Measurements from ENCODE around the gene TRMT61A. TPM values are rescaled to one million over a fixed set of nuclear protein-coding genes. Genes with fewer than 3 reads are reported as not detected.

Gene TRMT61A
- total RNA-seq, 1 experiment from 2014 or later, result 15.5 TPM

DNA sequence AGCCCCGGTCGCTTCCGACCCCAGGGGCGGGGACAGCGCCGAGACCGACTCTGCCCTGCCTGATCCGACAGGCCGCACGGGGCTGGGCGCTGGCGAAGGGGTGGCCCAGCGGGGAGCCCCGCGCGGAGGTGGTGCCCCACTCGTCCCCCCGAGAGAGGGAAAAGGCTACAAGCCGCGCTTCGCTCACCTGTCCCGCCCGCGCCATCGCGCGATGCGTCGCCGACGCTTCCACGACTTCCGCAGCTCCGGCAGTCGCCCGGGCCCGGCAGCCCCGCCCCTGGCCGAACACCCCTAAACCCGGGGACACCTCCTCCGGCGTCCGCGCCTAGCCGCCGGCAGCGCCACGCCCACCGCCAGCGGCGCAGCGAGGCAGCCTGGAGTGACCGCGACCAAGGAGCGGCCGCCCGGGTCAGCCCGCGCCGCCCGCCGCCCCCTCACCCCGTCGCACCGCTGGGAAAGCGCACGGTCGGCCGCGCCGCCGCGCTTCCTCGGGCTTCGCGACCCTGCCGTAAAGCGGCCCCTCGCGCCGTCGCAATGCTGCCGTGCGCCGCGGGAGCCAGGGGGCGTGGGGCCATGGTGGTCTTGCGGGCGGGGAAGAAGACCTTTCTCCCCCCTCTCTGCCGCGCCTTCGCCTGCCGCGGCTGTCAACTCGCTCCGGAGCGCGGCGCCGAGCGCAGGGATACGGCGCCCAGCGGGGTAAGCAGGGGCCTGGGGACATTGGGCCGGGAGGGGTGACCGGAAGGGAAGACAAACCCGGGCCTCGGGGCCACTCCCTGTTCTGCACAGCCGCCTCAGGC, 33.6 kb downstream of the TRMT61A start, which contains the start of the genes BAG5 and COA8 (continued):
- TF ChIP-seq, protein P1, sequence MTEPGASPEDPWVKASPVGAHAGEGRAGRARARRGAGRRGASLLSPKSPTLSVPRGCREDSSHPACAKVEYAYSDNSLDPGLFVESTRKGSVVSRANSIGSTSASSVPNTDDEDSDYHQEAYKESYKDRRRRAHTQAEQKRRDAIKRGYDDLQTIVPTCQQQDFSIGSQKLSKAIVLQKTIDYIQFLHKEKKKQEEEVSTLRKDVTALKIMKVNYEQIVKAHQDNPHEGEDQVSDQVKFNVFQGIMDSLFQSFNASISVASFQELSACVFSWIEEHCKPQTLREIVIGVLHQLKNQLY (CRISPR knock-in tag; IDR thresholded peaks at IDR 0.05), result no peak
- TF ChIP-seq, protein P2, sequence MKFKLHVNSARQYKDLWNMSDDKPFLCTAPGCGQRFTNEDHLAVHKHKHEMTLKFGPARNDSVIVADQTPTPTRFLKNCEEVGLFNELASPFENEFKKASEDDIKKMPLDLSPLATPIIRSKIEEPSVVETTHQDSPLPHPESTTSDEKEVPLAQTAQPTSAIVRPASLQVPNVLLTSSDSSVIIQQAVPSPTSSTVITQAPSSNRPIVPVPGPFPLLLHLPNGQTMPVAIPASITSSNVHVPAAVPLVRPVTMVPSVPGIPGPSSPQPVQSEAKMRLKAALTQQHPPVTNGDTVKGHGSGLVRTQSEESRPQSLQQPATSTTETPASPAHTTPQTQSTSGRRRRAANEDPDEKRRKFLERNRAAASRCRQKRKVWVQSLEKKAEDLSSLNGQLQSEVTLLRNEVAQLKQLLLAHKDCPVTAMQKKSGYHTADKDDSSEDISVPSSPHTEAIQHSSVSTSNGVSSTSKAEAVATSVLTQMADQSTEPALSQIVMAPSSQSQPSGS (CRISPR knock-in tag; IDR thresholded peaks at IDR 0.05; ENCODE audit: borderline replicate concordance, low read depth), result no peak
- TF ChIP-seq, protein P3, sequence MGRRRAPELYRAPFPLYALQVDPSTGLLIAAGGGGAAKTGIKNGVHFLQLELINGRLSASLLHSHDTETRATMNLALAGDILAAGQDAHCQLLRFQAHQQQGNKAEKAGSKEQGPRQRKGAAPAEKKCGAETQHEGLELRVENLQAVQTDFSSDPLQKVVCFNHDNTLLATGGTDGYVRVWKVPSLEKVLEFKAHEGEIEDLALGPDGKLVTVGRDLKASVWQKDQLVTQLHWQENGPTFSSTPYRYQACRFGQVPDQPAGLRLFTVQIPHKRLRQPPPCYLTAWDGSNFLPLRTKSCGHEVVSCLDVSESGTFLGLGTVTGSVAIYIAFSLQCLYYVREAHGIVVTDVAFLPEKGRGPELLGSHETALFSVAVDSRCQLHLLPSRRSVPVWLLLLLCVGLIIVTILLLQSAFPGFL (CRISPR knock-in tag; IDR thresholded peaks at IDR 0.05; ENCODE audit: borderline replicate concordance), result no peak
- TF ChIP-seq, protein P4, sequence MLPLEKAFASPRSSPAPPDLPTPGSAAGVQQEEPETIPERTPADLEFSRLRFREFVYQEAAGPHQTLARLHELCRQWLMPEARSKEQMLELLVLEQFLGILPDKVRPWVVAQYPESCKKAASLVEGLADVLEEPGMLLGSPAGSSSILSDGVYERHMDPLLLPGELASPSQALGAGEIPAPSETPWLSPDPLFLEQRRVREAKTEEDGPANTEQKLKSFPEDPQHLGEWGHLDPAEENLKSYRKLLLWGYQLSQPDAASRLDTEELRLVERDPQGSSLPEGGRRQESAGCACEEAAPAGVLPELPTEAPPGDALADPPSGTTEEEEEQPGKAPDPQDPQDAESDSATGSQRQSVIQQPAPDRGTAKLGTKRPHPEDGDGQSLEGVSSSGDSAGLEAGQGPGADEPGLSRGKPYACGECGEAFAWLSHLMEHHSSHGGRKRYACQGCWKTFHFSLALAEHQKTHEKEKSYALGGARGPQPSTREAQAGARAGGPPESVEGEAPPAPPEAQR (CRISPR knock-in tag; IDR thresholded peaks at IDR 0.05), result no peak
- TF ChIP-seq NR2C2 (CRISPR knock-in tag; IDR thresholded peaks at IDR 0.05), result no peak
- TF ChIP-seq SOX15 (CRISPR knock-in tag; IDR thresholded peaks at IDR 0.05), result no peak
- TF ChIP-seq, protein P5, sequence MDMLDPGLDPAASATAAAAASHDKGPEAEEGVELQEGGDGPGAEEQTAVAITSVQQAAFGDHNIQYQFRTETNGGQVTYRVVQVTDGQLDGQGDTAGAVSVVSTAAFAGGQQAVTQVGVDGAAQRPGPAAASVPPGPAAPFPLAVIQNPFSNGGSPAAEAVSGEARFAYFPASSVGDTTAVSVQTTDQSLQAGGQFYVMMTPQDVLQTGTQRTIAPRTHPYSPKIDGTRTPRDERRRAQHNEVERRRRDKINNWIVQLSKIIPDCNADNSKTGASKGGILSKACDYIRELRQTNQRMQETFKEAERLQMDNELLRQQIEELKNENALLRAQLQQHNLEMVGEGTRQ (CRISPR knock-in tag; IDR thresholded peaks at IDR 0.05), result no peak
- TF ChIP-seq ETV6 (CRISPR knock-in tag; IDR thresholded peaks at IDR 0.05), result no peak
- TF ChIP-seq KAT7 (CRISPR knock-in tag; IDR thresholded peaks at IDR 0.05; ENCODE audit: borderline replicate concordance), result no peak; the same call in 1 of the 2 replicates
- TF ChIP-seq ZNF138 (CRISPR knock-in tag; conservative IDR thresholded peaks at IDR 0.05), result 0 out of 2 replicates have a peak, but pooled peaks have one; percentile 38
- TF ChIP-seq, protein P6, sequence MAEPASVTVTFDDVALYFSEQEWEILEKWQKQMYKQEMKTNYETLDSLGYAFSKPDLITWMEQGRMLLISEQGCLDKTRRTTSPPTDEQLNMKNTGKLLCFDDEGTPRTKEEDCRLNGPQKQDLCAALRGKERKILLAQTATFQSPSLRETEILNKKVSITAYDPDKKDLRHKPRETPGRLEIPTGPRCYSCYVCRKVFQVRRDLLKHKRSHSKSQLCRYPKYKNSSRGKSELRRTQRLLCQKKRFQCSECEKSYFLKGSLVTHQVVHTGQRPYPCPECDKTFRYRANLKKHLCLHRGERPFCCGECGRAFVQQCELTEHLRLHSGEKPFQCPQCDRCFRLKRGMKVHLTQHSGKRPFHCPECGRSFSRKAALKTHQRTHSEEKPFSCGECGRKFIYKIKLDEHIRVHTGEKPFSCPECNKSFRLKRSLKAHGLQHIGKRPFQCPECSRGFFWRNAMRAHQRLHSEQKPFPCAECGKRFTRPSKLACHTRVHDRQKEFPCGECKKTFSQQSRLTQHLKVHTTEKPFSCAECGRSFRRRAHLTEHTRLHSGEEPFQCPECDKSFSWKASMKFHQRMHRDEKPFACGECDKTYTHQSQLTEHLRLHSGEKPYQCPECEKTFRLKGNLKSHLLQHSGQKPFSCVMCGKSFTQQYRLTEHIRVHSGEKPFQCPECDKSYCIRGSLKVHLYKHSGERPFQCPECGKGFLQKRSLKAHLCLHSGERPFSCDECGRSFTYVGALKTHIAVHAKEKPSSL (CRISPR knock-in tag; conservative IDR thresholded peaks at IDR 0.05), result no peak
- TF ChIP-seq GTF2I (CRISPR knock-in tag; conservative IDR thresholded peaks at IDR 0.05), result no peak
- TF ChIP-seq TEAD1 (CRISPR knock-in tag; IDR thresholded peaks at IDR 0.05), result no peak
- TF ChIP-seq, protein P7, sequence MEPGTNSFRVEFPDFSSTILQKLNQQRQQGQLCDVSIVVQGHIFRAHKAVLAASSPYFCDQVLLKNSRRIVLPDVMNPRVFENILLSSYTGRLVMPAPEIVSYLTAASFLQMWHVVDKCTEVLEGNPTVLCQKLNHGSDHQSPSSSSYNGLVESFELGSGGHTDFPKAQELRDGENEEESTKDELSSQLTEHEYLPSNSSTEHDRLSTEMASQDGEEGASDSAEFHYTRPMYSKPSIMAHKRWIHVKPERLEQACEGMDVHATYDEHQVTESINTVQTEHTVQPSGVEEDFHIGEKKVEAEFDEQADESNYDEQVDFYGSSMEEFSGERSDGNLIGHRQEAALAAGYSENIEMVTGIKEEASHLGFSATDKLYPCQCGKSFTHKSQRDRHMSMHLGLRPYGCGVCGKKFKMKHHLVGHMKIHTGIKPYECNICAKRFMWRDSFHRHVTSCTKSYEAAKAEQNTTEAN (CRISPR knock-in tag; IDR thresholded peaks at IDR 0.05), result 0 out of 2 replicates have a peak, but pooled peaks have one; percentile 58
- TF ChIP-seq NFYB (CRISPR knock-in tag; conservative IDR thresholded peaks at IDR 0.05; ENCODE audit: low read depth), result no peak
- TF ChIP-seq RORB (CRISPR knock-in tag; IDR thresholded peaks at IDR 0.05), result no peak
- no peak for TF ChIP-seq RELA (CRISPR knock-in tag; IDR thresholded peaks at IDR 0.05; ENCODE audit: borderline replicate concordance)
- TF ChIP-seq CBFB (CRISPR knock-in tag; IDR thresholded peaks at IDR 0.05; ENCODE audit: low read depth), result 0 out of 2 replicates have a peak, but pooled peaks have one; percentile 62
- TF ChIP-seq NR3C1 (CRISPR knock-in tag; conservative IDR thresholded peaks at IDR 0.05; ENCODE audit: low read depth), result 0 out of 2 replicates have a peak, but pooled peaks have one; percentile 24
- TF ChIP-seq ZNF396 (CRISPR knock-in tag; IDR thresholded peaks at IDR 0.05; ENCODE audit: borderline replicate concordance), result no peak
- TF ChIP-seq, protein P8, sequence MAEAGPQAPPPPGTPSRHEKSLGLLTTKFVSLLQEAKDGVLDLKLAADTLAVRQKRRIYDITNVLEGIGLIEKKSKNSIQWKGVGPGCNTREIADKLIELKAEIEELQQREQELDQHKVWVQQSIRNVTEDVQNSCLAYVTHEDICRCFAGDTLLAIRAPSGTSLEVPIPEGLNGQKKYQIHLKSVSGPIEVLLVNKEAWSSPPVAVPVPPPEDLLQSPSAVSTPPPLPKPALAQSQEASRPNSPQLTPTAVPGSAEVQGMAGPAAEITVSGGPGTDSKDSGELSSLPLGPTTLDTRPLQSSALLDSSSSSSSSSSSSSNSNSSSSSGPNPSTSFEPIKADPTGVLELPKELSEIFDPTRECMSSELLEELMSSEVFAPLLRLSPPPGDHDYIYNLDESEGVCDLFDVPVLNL (CRISPR knock-in tag; IDR thresholded peaks at IDR 0.05; ENCODE audit: borderline replicate concordance, low read depth), result no peak; the same call in 1 of the 2 replicates
- TF ChIP-seq, protein P9, sequence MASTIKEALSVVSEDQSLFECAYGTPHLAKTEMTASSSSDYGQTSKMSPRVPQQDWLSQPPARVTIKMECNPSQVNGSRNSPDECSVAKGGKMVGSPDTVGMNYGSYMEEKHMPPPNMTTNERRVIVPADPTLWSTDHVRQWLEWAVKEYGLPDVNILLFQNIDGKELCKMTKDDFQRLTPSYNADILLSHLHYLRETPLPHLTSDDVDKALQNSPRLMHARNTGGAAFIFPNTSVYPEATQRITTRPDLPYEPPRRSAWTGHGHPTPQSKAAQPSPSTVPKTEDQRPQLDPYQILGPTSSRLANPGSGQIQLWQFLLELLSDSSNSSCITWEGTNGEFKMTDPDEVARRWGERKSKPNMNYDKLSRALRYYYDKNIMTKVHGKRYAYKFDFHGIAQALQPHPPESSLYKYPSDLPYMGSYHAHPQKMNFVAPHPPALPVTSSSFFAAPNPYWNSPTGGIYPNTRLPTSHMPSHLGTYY (CRISPR knock-in tag; IDR thresholded peaks at IDR 0.05), result no peak
- no peak; the same call in 1 of the 2 replicates for TF ChIP-seq GABPB1 (CRISPR knock-in tag; IDR thresholded peaks at IDR 0.05)
- TF ChIP-seq, protein P10, sequence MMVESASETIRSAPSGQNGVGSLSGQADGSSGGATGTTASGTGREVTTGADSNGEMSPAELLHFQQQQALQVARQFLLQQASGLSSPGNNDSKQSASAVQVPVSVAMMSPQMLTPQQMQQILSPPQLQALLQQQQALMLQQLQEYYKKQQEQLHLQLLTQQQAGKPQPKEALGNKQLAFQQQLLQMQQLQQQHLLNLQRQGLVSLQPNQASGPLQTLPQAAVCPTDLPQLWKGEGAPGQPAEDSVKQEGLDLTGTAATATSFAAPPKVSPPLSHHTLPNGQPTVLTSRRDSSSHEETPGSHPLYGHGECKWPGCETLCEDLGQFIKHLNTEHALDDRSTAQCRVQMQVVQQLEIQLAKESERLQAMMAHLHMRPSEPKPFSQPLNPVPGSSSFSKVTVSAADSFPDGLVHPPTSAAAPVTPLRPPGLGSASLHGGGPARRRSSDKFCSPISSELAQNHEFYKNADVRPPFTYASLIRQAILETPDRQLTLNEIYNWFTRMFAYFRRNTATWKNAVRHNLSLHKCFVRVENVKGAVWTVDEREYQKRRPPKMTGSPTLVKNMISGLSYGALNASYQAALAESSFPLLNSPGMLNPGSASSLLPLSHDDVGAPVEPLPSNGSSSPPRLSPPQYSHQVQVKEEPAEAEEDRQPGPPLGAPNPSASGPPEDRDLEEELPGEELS (CRISPR knock-in tag; IDR thresholded peaks at IDR 0.05), result peak; percentile 27; the same call in 1 of the 2 replicates
